ENCODE results near the gene POU6F2.

DNA sequence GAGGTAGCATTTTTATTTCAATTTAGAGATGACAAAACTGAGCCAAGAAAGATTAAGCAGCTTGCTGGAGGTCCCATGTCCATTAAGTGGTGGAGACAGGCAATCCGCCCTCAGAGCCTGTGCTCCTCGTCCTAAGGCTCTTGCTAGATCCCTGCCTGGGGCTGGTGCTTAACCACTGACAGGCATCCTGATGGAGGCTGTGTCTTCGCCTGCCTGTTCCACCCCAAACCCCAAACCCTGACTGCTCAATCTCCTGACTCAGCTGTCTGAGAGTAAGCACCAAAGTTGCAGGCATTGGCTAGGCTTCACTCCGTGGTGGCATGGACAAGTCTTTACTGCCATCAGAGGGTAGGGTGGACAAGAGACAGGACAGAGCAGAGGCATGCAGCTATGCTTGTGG is 209.4 kb downstream of the POU6F2 start:
- TF ChIP-seq SREBF2 (IDR thresholded peaks at IDR 0.05) (no peak), HEYL (CRISPR knock-in tag; IDR thresholded peaks at IDR 0.05) (no peak), KDM5A (IDR thresholded peaks at IDR 0.05) (no peak), JUN (IDR thresholded peaks at IDR 0.05) (no peak), EP300 (IDR thresholded peaks at IDR 0.05) (no peak), RNF2 (IDR thresholded peaks at IDR 0.05; ENCODE audit: borderline replicate concordance, low read depth) (no peak), CEBPB (IDR thresholded peaks at IDR 0.05) (no peak), POLR2AphosphoS2 (conservative IDR thresholded peaks at IDR 0.05; ENCODE audit: low read length) (no peak)
- TF ChIP-seq, protein P1, sequence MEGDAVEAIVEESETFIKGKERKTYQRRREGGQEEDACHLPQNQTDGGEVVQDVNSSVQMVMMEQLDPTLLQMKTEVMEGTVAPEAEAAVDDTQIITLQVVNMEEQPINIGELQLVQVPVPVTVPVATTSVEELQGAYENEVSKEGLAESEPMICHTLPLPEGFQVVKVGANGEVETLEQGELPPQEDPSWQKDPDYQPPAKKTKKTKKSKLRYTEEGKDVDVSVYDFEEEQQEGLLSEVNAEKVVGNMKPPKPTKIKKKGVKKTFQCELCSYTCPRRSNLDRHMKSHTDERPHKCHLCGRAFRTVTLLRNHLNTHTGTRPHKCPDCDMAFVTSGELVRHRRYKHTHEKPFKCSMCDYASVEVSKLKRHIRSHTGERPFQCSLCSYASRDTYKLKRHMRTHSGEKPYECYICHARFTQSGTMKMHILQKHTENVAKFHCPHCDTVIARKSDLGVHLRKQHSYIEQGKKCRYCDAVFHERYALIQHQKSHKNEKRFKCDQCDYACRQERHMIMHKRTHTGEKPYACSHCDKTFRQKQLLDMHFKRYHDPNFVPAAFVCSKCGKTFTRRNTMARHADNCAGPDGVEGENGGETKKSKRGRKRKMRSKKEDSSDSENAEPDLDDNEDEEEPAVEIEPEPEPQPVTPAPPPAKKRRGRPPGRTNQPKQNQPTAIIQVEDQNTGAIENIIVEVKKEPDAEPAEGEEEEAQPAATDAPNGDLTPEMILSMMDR (IDR thresholded peaks at IDR 0.05) = no peak
